DND-41 (cell line): ENCODE measurements around the gene POU2AF3.

Source experiments
- EZH2 ChIP-seq: IDR thresholded peaks from 3 replicates; pipeline ENCODE4 v1.6.1; 2012; ENCODE audit warnings: borderline replicate concordance, low read depth, mild to moderate bottlenecking, moderate library complexity, low read length, inconsistent platforms; ENCODE audit not compliant: severe bottlenecking
- TF ChIP-seq, protein P1 (sequence below): IDR thresholded peaks from 2 replicates; pipeline ENCODE4 v1.5.1; 2012; ENCODE audit warnings: borderline replicate concordance, low read length, moderate library complexity, mild to moderate bottlenecking; ENCODE audit not compliant: poor library complexity, severe bottlenecking; ENCODE audit errors: extremely low read depth

DNA sequence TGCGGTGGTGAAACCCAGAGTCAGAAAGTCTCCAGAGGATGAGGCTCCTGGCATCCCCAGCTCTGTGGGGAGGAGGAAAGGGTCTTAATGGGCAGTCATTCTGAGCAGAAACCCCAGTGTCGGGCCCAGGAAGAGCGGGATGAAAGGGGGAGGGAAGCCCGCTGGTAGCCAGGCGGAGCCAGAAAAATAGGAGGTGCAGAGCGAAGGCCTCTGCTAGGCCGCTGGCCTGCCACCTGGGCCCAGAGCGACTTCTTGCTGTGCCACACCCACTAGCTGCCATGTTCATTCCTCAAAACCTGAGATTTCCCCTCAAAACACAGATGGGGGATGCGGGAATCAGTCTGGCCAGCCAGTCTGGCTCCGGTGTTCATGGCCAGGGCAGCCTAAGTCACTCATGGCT is 650 bp upstream of the POU2AF3 start:
- TF ChIP-seq, protein P1, sequence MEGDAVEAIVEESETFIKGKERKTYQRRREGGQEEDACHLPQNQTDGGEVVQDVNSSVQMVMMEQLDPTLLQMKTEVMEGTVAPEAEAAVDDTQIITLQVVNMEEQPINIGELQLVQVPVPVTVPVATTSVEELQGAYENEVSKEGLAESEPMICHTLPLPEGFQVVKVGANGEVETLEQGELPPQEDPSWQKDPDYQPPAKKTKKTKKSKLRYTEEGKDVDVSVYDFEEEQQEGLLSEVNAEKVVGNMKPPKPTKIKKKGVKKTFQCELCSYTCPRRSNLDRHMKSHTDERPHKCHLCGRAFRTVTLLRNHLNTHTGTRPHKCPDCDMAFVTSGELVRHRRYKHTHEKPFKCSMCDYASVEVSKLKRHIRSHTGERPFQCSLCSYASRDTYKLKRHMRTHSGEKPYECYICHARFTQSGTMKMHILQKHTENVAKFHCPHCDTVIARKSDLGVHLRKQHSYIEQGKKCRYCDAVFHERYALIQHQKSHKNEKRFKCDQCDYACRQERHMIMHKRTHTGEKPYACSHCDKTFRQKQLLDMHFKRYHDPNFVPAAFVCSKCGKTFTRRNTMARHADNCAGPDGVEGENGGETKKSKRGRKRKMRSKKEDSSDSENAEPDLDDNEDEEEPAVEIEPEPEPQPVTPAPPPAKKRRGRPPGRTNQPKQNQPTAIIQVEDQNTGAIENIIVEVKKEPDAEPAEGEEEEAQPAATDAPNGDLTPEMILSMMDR: no peak
- no peak for TF ChIP-seq EZH2
